Pons (tissue), 1 donor: Measurements from ENCODE around the gene GJB5.

Source experiments
- DNase-seq: peaks from one replicate; pipeline ENCODE4 v3.0.0-alpha.2; 2016; ENCODE audit warnings: low spot score

GJB5 gene

GRCh38 chr1:34794790-34795180, 39.9 kb downstream of the GJB5 start:
- DNase-seq: no peak

GRCh38 chr1:34795916-34796315, 41.1 kb downstream of the GJB5 start:
- DNase-seq: no peak

GRCh38 chr1:34796990-34797389, 42.1 kb downstream of the GJB5 start:
- DNase-seq: no peak

GRCh38 chr1:34800214-34800613, 45.4 kb downstream of the GJB5 start:
- no peak for DNase-seq

GRCh38 chr1:34803770-34804169, 48.9 kb downstream of the GJB5 start:
- no peak for DNase-seq

- DNase-seq: no peak
These were observed 51.5 kb downstream of the GJB5 start for GRCh38 chr1:34806396-34806795.
